ENCODE data around the gene VENTX. TPM values are rescaled to one million over a fixed set of nuclear protein-coding genes. Genes with fewer than 3 reads are reported as not detected.

VENTX gene
- total RNA-seq, 2 donors from 2014 or later = 0.26 TPM; not detected in 1

- ATAC-seq (no peak), DNase-seq (no peak)
- TF ChIP-seq CTCF (IDR thresholded peaks at IDR 0.05) (no peak), POLR2A (IDR thresholded peaks at IDR 0.05) (no peak)
- H3K4me3 ChIP-seq = no peak overlapping the region
- H3K27me3 ChIP-seq = no peaks in the 10 kb centered on the region
- H3K9me3 ChIP-seq = no peaks in the 10 kb centered on the region
- intact Hi-C loops (cut with DNase I) = no loop called here
- peaks cover 27% of the 10 kb centered on the region for H3K4me1 ChIP-seq
- H3K27ac ChIP-seq = no peak overlapping the region
- H3K36me3 ChIP-seq (replicated peaks in 1 of 2; ENCODE audit: insufficient read depth in 1 of 2, low read depth in 2 of 2) = peaks cover 0 to 3% of the 10 kb centered on the region in 2 donors
- 89 to 100% methylated on average over 1 to 22 of the region's 28 CpGs for WGBS, 2 donors
Measured at GRCh38 chr10:133273534-133274143, 36.0 kb downstream of the VENTX start.

GRCh38 chr10:133274751-133275683 lies 37.4 kb downstream of the VENTX start:
- 57 to 76% methylated on average over 4 to 26 of the region's 26 CpGs for WGBS, 2 donors
- Histone ChIP-seq H3K27me3 (no peaks in the 10 kb centered on the region), H3K36me3 (replicated peaks in 1 of 2; ENCODE audit: insufficient read depth in 1 of 2, low read depth in 2 of 2) (peaks cover 0 to 3% of the 10 kb centered on the region in 2 donors), H3K4me3 (no peak overlapping the region), H3K4me1 (peaks cover 38% of the 10 kb centered on the region), H3K27ac (no peak overlapping the region), H3K9me3 (no peaks in the 10 kb centered on the region)
- DNase-seq (no peak), ATAC-seq (no peak)
- TF ChIP-seq CTCF (IDR thresholded peaks at IDR 0.05) (no peak), POLR2A (IDR thresholded peaks at IDR 0.05) (no peak)
- intact Hi-C loops (cut with DNase I) = no loop called here

GRCh38 chr10:133275684-133276092 lies 38.0 kb downstream of the VENTX start:
- peaks cover 38% of the 10 kb centered on the region for H3K4me1 ChIP-seq
- ATAC-seq = no peak
- peaks cover 0 to 3% of the 10 kb centered on the region in 2 donors for H3K36me3 ChIP-seq (replicated peaks in 1 of 2; ENCODE audit: insufficient read depth in 1 of 2, low read depth in 2 of 2)
- WGBS, 2 donors = 52 to 71% methylated on average over 12 of the region's 12 CpGs
- H3K27me3 ChIP-seq = no peaks in the 10 kb centered on the region
- H3K4me3 ChIP-seq = no peak overlapping the region
- H3K27ac ChIP-seq = no peak overlapping the region
- no peak for DNase-seq
- H3K9me3 ChIP-seq = no peaks in the 10 kb centered on the region
- intact Hi-C loops (cut with DNase I) = no loop called here
- no peak for TF ChIP-seq POLR2A (IDR thresholded peaks at IDR 0.05)
- TF ChIP-seq CTCF (IDR thresholded peaks at IDR 0.05) = no peak

- Histone ChIP-seq H3K27ac (no peak overlapping the region), H3K4me1 (peaks cover 38% of the 10 kb centered on the region), H3K36me3 (replicated peaks in 1 of 2; ENCODE audit: insufficient read depth in 1 of 2, low read depth in 2 of 2) (peaks cover 0 to 3% of the 10 kb centered on the region in 2 donors), H3K4me3 (no peak overlapping the region), H3K9me3 (no peaks in the 10 kb centered on the region), H3K27me3 (no peaks in the 10 kb centered on the region)
- 65 to 68% methylated on average over 6 of the region's 6 CpGs for WGBS, 2 donors
- DNase-seq = no peak
- intact Hi-C loops (cut with DNase I) = no loop called here
- ATAC-seq = no peak
- TF ChIP-seq POLR2A (IDR thresholded peaks at IDR 0.05) (no peak), CTCF (IDR thresholded peaks at IDR 0.05) (no peak)
Measured at GRCh38 chr10:133276100-133276434, 38.4 kb downstream of the VENTX start.

All from body of pancreas (tissue), 4 donors.